ENCODE data around the gene CNNM1.
A peak's percentile ranks its signal among the peaks of the same experiment; 100 is the strongest.

CNNM1 gene

DNA sequence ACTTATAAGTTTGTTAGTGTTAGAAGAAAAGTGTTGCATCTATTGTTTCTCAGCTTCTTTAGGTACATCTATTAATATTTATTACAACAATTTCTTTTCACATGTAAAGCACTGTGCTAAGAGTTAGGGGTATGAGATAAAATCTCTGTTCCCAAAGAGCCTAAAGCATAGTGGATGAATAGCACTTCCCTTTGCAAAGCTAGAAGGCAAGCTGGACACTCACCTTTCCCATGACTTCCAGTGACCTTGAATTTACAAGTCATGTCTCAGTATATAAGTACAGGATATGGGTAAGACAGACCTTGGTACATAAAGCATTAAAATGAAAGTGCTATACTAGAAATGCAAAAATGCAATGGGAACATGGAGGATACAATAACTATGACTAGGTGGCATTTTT is 8.7 kb downstream of the CNNM1 start:
- no peak for DNase-seq (ENCODE audit: low spot score)

- peak; percentile 23 for DNase-seq (ENCODE audit: low spot score)
These were observed 9.9 kb downstream of the CNNM1 start for GRCh38 chr10:99339077-99339476.

DNA sequence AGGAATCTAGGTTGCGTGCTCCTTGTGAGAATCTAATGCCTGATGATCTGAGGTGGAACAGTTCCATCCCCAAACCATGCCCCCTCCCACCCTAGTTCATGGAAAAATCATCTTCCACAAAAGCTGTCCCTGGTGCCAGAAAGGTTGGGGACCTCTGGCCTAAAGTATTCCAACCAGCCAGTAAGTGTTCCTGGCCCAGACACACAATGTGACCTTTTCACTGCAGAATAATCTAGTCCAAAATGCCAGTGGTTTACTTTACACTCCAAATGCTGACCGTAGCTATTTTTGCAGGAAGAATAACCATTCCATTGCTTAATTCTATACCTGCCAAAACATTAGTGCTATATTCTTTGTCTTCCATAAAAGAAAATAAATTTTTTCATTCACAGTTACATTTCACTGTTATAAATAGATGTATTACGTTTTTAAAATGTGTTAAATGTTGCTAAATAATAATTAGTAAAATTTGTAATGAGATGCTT is 10.4 kb downstream of the CNNM1 start:
- no peak for DNase-seq (ENCODE audit: low spot score)

DNA sequence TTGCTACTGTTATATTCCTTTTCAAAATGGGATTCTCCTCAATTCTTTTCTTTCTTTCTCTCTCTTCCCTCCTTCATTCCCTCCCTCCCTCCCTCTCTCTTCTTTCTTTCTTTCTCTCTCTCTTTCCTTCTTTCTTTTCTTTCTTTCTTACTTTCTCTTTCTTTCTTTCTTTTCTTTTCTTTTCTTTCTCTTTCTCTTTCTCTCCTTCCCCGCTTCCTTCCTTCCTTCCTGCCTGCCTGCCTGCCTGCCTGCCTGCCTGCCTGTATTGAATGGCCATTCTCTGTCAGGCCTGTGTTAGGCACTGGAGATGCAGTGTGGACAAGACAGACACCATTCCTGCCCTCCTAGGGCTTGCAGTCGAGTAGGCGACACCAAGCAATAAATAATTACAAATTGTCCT is 11.5 kb downstream of the CNNM1 start:
- DNase-seq (ENCODE audit: low spot score), result no peak

DNA sequence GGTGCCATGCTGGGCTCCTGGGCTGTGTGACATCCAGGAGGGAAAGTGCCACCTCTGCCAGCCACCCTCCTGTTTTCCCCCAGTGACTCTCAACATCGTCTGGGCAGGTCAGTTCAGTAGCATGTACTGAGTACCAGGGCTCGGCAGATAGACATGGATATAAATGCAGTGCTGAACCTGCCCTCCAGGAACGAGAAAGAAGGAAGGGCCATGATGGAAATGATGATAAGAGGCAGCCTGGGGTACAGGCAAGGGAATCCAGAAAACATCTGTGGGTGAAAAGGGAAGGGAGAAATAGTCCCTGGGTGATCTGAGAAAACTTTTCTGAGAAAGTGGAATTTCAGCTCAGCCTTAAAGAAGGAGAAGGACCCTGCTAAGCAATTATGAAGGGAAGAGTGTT is 12.1 kb downstream of the CNNM1 start:
- no peak for DNase-seq (ENCODE audit: low spot score)

DNA sequence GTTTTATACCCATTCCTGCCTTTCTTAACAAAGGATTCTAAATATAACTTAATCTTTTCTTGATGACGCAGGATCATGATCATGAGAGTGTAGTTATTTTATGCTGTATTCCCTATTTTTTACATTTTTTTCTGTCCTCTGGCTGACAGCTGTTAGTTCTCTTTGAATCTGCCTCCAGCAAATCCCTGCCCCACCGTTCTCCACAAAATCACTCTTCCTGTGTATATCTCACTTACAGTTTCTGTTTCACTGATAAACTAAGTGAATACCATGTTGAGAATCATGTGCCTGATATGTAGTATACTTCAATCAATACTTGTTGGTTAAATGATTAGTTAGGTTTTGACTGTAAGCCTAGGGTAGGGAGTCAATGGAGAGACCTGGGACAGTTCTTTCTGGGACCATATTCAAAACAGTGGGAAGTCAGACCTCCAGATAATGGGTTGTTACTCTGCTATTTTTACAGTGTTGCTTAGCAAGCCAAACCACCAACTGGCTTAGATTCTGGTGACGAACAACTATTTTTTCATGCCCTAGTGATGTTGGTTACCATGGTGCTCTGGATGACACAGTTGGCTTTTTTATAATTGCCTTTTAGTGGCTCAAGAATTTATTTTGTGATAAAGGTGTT is 12.8 kb downstream of the CNNM1 start:
- peak; percentile 13 for DNase-seq (ENCODE audit: low spot score)

DNA sequence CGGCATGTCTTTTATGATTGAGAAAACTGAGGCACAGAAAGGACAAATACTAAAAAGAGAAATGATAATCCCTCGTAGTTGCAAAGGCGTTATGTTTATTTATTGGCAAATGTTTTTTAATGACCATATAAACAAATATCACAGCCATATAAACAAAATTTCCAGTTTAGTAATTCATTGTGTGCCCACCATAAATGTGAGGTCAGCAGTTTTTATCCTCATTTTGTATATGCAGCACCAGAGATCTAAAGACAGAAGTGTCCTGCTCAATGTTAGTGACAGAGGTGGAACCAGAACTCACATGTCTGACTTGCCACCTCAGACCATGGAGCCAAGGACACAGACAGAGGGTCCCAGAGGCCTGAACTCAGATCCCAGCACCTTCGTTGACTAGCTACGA is 14.1 kb downstream of the CNNM1 start:
- DNase-seq (ENCODE audit: low spot score), result no peak

GRCh38 chr10:99344715-99345114 is 15.6 kb downstream of the CNNM1 start:
- no peak for DNase-seq (ENCODE audit: low spot score)

DNA sequence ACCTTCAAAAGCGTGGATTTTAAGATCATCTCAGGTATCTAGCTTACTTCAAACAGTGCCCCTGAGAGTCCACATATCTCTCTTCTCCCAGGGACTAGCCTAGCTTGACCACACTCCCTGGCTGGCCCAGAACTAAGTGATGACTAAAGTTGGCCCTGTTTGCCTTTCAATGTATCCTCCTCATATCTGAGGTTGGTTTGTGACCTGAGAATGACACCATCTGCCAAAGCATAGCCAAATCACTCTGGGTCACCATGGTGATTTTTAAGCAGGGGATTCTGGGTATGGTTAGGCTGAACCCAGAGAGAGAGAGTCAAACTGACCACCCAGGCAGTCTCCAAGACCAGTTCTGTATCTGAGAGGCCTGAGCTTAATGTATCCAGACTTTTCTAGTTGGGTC is 16.2 kb downstream of the CNNM1 start:
- no peak for DNase-seq (ENCODE audit: low spot score)

DNA sequence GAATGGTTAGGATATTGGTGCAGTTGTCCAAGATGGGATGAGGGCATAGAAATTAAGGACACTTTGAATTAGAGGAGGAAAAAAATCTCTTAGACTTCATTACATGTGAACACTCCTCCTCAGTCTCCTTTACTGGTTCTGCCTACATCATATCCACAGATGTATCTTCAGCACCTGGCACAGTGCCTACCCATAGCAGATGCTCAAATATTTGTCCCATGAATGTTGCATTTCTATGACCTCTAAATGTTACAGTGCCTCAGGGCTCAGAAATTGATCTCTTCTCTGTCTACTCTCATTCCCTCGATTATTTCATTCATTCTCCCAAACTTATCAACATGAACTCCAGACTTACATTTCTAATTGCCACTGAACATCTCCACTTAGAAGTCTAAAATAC is 17.1 kb downstream of the CNNM1 start:
- no peak for DNase-seq (ENCODE audit: low spot score)

- DNase-seq (ENCODE audit: low spot score), result no peak
These were observed 18.5 kb downstream of the CNNM1 start for GRCh38 chr10:99347672-99348071.

- no peak for DNase-seq (ENCODE audit: low spot score)
These were observed 24.0 kb downstream of the CNNM1 start for GRCh38 chr10:99353182-99353581.

DNA sequence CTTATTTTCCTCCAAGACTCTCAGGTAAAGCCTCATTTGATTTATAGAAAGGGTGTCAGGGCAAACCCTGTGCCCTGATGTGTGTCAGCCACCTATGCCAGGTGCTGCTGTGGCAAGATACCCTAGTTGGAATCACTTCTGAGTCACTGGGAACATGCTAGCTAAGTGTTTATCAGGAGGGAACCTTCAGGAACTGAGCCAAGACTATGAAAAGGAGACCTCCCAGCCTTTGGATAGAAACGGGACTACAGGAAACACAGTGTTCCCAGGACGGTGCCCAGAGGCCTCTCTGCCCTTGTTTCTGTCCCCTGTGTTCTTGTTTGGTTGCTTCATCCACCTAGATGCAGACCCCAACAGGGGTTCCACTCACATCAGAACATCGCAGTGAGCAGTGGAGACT is 28.5 kb downstream of the CNNM1 start:
- no peak for DNase-seq (ENCODE audit: low spot score)

- DNase-seq (ENCODE audit: low spot score), result no peak
These were observed 28.9 kb downstream of the CNNM1 start for GRCh38 chr10:99358101-99358500.

- DNase-seq (ENCODE audit: low spot score), result no peak
These were observed 31.8 kb downstream of the CNNM1 start for GRCh38 chr10:99360934-99361333.

- no peak for DNase-seq (ENCODE audit: low spot score)
These were observed 35.0 kb downstream of the CNNM1 start for GRCh38 chr10:99364125-99364524.

- DNase-seq (ENCODE audit: low spot score), result no peak
These were observed 36.2 kb downstream of the CNNM1 start for GRCh38 chr10:99365311-99365710.

DNA sequence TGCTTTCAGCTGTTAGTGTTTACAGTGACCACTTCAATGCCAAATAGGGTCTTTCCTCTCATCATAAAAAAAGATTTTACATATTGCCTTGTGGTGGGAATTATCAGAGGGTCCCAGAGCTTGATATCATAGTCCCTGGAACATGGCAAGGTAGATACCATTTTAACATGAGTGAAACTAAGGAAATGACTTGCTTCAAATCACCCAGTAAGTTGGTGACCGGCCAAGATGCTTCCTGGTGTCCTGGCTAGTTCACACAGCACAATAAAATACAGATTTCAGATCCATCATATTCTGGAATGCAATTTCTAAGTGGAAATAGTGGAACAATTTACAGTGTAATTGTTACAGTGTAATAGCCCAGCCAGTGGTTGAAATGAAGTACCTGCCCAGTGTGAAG is 36.6 kb downstream of the CNNM1 start:
- no peak for DNase-seq (ENCODE audit: low spot score)

DNA sequence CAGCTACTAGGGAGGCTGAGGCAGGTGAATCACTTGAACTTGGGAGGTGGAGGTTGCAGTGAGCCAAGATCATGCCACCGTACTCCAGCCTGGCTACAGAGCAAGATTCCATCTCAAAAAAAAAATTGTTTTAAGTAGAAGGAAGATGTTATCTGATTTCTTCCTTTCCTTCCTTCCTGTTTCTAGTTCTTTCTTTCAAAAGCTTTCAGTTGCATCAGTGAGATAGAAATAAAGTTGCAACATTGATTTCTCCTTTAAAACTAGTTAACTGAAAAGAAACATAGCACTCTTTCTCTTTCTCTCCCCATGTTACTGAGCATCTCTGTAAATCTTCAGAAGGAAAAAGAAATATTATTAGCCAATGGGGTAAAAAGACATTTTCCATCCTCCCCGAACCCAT is 37.5 kb downstream of the CNNM1 start:
- DNase-seq (ENCODE audit: low spot score), result no peak

DNA sequence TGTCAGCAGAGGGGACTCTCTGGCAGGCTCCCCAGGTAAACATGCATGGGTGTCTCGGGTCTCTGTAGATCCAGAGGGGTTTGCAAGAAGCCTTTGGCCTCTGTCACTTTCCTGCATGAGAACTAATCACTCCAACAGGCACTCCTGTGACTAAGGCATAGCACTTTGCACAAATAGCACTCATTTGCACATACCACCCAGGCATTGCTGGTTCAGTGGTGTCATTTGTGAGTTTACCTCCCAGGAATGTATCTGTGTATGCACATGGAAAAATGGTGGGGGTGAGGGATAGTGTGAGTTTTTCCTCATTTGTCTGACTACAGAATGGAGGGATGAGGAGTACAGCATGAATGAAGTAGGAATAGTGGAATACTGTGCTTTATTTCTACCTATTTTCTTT is 39.5 kb downstream of the CNNM1 start:
- no peak for DNase-seq (ENCODE audit: low spot score)

DNA sequence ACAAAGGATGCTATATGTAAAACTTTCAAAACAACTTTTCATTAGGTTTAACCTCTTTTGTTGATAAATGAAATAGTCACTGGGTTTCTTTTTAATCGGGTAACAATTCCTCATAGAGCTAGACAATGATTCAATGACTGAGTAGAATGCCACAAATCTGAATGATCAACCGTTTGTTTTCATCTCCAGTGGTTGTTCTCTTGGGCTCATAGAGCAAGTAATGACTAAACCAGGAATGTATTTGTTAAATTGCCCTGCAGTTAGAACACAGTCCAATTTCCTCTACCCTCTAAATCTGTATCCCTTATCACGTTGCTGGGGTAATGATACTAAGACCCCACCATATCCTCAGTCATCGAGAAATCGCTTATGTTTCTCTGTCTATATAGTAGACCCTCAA is 40.0 kb downstream of the CNNM1 start:
- no peak for DNase-seq (ENCODE audit: low spot score)

GRCh38 chr10:99369551-99369950 is 40.4 kb downstream of the CNNM1 start:
- DNase-seq (ENCODE audit: low spot score), result no peak

GRCh38 chr10:99370993-99371392 is 41.8 kb downstream of the CNNM1 start:
- no peak for DNase-seq (ENCODE audit: low spot score)

- DNase-seq (ENCODE audit: low spot score), result no peak
These were observed 43.6 kb downstream of the CNNM1 start for GRCh38 chr10:99372546-99373271.

Measured in hepatic stellate cell (primary cell).